SIG-M5 treated with dmso at 0.1 percent for 504 hours (cell line): ENCODE results near the gene PAX5.
A peak's percentile ranks its signal among the peaks of the same experiment; 100 is the strongest.

Experiments used
- DNase-seq: peaks from one replicate; lab custom pipeline; 2025; ENCODE audit not compliant: unreplicated experiment; lab: John Stamatoyannopoulos, UW

PAX5 gene

DNA sequence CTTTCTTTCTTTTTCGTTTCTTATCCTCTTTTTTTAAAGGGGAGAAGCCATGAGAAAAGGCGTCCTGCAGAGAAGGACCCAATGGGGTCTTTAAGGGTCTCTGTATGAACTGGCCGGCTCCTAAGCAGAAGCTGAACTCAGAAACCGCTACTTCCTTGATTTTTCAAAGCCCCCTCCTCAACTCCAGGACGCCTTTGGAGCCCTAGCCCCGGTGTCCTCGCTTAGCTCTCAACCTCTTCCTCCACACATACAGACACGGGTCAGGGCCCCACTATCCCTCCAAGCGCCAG, 8.3 kb downstream of the PAX5 start:
- no peak for DNase-seq

- peak; percentile 49 for DNase-seq
These were observed 8.8 kb downstream of the PAX5 start for GRCh38 chr9:37025071-37025822.

DNA sequence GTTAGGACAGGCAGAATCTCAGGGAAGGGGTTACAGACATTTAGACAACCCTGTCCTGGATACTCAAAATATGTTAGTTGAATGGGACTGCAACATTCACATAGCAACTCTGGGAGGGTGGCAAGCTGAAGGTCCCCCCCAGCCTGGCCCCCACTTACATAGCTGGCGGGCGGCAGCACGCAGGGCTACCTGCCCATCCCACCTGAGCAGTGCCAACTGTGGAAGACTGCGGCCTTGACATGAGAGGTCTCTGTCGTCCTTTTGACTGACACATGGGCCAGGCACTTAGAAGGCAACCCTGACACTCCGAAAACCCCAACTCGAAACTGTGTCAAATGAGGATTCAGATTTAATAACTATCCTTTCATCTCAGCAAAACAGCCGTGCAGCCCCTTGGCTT, 16.5 kb downstream of the PAX5 start:
- no peak for DNase-seq

DNA sequence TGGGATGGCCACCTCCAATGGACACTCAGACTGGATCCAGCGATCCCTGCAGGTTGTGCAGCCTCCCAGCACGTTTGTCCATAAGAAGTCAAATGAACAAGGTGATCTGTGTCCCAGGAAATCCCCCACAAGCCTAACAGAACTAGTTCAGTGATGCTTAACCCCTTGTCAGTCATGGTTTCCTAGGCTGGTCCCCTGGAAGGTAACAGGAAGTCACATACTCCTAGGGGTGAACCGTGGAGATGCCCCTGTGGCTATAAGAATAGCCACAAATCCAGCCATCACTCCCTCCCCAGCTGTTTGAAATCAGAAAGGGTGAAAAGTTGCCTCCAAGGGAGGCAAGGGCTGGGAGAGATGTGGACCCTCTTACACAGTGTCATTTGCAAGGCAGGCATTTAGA, 22.5 kb downstream of the PAX5 start:
- DNase-seq: no peak

- DNase-seq: no peak
These were observed 23.1 kb downstream of the PAX5 start for GRCh38 chr9:37010976-37011375.

DNA sequence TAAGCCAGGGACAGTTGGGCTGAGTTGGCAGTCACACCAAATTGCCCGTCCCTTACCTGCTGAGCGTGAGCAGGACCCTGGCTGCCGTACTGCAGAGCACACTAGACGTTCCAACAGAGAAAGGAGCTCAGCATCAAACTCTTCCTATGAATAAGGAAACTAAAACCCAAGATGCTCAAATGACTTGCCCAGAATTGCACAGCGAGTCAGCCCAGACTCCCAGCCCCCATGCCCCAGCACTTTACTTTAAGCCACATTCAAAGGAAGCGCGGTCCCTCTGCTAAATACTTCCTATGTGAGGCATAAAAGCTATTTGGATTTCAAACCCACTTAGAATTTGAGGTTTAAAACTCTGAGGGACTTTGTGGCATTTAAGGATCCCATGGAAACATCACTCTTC, 23.9 kb downstream of the PAX5 start:
- no peak for DNase-seq

DNA sequence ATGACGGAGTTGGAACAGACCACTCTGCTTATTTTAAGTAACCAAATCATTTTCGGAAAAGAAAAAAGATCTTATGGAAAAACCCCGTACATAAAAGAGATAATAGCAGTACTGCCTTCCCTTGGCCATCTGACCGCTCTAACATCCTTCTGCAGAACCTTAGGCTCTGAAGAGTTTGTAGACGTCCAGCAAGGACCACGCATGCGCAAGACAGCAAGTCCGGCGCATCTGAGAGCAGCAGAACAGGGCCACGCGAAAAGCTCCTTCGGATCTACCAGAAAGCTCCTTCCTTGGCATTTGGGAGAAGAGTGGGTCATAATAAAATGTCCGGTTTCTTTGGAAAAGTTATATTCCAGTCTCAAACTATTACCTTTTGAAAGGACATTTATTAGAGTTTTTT, 26.8 kb downstream of the PAX5 start:
- DNase-seq: no peak

DNA sequence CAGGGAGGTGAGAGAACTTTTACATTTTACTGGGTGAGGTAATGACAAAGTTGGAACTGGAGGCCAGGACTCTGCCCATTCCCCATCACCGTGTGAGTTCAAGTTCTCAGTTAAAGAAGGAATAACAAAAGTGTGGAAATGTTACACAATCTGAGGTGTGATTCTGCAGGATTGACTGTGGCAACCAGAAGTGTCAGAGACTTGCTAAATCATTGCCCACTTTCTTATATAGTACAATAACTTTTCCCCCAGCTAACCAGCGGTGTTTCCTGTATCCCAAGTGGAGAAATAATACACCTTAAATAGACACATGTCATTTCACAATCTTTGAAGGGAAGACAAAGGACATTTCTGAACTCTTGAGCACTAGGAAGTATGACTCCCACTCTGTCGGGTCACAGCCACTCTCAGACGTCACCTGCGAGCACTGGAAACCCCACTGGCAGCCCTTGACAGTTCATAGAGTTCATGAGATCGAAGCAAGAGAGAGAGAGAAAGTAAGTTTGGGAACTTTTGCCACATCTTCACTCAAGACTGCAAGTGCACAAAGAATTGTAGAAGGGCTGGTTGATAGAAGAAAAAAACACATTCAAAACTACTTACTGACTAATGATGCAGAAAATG, 28.4 kb downstream of the PAX5 start:
- DNase-seq: no peak

GRCh38 chr9:37004424-37004935, 29.6 kb downstream of the PAX5 start:
- no peak for DNase-seq

DNA sequence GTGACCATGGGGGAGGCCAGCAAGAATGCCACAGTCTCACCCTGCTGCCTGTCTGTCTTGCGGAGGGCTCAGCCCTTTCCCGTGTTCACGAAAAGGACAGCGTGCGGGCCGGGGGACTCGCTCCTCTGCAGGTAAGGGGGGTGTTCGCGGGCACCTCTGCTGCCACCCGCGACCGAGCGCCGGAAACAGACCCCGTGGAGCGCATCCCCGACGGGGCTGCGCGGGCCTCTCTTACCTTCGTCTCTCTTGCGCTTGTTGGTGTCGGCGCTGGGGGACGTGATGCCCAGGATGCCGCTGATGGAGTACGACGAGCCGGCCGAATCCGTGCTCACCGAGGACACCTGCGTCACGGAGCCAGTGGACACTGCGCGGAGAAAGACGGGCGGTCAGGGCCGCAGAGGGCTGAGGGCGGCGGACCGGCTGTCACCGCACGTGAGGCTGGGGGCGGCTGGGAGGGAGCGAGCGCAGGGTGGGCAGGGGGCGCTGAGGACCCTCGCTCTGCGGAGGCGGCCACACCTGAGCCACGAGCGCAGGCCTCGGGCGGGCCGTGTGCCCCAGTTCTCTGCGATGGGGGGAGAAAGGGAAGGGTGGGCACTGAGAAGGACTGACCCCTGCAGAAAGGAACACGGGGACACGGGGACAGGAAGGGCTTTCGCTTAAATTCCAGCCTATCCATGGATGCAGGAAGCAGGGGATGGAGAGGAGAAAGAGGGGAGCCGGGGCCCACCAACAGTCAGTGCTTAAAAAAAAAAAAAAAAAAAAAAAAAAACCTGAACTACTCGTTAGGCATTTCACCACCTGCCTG, 31.5 kb downstream of the PAX5 start:
- no peak for DNase-seq

GRCh38 chr9:37002036-37002412, 32.0 kb downstream of the PAX5 start:
- no peak for DNase-seq

DNA sequence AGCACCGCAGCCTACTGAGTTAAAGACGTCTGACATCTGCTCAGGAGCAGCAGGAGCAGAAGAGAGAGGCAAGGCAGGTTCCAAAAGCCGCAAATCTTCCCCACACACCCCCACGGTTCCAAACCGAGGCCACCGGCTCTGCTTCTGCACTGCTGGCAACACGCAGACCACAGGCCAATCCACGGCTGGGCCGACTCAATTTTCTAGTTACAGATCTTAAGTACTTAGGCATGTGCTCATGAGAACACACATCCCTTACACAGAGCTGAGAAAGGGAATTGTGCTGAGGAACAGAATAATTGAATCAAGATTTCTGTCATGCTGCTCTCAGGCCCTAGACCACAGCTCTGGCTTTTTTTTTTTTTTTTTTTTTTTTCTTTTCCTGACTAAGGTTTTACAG, 32.6 kb downstream of the PAX5 start:
- DNase-seq: no peak

- peak; percentile 43 for DNase-seq
These were observed 34.2 kb downstream of the PAX5 start for GRCh38 chr9:36999728-37000333.

GRCh38 chr9:36997414-36997813, 36.7 kb downstream of the PAX5 start:
- DNase-seq: no peak

DNA sequence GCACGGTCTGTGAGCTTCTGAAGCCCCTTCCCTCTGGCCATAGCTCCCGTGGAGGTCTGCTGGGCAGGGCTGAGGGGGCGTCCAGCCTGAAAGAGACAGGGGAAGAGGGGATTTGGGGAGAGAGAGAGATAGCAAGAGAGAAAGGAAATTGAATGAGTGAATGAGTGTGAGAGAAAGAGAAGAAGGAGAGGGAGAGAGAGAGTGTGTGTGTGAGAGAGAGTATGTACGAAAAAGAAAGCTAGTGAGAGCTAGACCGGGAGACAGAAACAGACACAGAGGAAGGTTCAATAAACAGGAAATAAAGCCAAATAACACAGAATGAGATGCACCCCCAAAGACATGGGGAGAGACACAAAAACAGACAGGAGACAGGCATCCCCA, 37.4 kb downstream of the PAX5 start:
- no peak for DNase-seq

DNA sequence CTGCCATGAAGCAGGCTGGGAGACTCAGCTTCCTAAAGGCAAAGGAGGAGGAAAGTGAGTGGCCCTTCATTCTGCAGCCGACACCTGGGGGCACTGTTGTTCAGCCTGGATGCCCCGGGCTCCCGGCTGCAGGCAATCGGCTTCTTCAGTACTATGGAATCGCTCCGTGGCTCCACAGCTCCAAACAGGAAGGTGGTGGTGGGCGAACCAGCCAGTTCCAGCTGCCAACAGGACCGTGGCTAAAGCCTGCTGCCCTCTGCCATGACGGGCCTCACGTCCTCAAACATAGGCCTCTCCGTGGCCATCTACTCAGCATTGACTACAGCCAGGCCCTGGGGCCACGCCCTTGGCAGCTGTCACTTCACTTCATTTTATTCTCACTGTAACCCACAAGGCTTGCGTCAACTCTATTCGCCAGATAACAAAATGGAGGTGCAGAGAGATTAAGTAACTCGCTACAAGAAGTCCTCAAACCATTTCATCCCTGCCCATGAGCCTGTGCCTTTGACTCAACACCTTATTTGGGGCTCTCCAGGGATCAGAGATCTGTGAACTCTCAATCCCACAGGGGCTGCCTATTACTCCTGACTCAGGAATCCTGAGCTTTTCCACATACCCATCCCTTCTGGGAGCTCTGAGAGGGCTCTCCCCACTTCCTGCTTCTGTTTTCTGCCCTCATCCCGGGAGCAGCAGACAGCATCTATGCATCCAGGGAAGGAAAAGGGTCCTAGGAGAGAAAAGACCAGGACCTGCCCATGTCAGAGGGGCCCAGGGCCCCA, 38.0 kb downstream of the PAX5 start:
- DNase-seq: peak; percentile 77

DNA sequence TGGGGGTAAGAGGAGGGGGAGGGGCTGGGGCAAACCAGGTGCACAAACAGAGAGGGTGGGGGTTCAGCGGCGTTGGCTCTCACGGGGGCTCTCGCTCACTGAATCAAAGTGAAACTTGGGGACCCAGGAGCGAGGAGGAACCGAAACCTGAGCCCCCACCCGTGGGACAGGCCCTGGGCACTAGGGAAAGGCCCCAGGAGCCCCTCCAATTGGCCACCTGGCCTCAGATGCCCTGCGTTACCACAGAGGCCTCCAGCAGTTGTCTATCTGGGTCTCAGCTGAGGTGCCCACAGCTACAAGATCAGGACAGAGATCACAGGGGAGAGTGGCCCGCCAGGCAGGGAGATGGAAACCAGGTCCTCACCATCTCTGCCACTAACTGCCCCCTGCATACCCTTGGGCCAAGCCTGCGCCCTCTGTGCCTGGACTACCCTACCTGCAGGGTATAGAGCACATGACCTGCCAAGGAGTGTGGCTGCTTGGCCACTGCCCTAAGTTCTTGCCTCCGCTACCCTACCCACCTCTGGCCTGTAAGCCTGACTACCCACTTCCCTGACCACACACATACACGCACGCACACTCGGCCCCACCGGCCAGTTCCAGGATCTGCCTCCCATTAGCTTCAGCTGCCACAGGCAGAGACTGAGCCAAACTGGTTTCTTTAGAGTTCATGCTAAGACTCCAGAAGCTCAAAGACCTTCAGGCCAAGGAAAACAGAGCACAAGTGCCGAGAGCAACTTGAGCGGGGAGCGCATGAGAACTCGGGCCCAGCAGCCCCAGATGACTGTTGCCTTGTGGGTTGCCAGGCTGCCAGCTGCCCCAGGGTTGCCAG, 39.9 kb downstream of the PAX5 start:
- no peak for DNase-seq

DNA sequence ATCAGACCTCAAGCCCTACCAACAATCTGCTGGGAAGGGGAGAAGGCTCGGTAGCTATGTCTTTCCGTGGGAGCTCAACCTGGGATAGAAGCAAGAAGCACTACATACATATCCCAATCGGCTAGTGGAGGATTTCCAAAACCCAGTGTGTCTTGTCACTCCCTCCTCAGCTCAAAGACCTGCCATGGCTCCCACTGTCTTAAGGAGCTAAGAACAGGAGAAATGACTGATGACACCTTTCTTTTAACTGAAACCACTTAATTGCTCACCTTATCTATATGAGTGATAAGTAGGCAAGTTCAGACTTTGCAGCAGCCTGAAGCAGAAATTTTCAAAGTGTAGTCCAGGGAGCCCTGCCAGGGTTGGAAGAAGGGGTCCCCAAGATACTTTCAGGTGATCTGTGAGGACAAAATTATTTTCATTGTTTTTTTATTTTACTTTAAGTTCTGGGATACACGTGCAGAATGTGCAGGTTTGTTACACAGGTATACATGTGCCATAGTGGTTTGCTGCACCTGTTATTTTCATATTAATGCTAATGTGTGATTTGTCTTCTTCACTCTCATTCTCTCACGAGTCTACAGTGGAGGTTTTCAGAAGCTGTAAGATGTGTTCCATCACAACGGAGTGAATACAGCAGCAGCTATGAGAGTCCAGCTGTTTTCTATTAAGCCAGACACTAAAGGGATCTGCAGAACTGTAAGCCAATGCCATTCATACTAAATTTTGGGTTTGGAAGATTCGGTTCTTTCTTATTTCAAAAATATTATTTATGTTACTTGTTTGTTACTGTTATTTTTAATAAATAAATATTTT, 41.4 kb downstream of the PAX5 start:
- DNase-seq: no peak

DNA sequence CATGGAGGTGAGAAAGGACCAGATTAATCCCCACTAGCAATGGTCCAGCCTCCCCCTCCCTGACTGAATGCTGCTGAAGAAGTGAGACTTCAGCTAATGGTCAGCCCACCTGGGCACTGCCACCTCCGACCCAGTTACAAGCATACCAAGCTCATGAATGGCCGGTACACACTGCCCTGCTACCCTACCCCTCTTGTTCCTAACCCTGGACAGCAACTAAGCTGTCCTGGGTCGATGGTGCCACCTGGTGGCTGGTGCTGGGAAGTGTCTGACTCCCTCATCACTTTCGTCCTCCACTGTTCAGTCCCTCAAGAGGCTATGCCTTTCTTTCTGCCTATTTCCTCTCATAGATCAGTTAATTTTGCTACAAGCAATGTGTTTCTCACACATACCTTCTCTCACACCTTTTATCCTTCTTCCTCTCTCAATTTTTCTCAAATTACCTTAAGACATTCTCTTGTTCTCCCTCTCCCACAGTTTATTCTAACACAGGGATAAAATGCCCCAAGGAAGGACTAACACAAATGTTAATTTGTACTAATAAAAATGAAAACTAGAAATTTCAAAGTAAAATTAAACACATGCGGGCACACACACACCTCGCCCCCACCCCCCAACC, 42.4 kb downstream of the PAX5 start:
- DNase-seq: no peak
